ENCODE measurements around the gene RNF215. TPM values are rescaled to one million over a fixed set of nuclear protein-coding genes. Genes with fewer than 3 reads are reported as not detected.
"Not testable (repeated sequence)": the region's sequence is repeated elsewhere in the genome, so short reads cannot be mapped to it uniquely, and the experiment has no call there.

The RNF215 gene
- total and polyA plus RNA-seq, 10 of the 15 experiments (the other 5 are each of a cell fraction or from before 2014, with no cell fraction given), result 0.31 to 7.6 (median 3.0) TPM; not detected in 1

DNA sequence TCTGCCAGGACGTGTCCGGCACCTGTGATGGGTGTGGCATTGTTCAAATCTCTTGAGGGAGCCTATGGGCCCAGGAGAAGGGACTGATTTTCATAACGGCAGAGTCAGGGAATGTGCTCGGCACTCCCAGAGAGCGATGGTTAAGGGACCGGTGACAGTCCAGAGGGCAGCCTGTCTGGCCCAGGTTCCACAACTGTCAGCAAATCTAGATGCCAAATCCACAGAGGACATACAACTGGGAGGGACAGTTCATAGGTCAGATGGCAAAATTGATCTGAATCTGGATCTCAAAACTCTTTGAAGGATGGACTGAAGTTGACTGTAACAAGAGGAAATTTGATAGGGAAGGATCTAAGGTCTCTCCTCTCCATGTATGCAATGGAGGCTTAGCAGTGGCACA, 17.1 kb upstream of the RNF215 start:
- BruUV-seq (replicated peaks), result no TSS peak

DNA sequence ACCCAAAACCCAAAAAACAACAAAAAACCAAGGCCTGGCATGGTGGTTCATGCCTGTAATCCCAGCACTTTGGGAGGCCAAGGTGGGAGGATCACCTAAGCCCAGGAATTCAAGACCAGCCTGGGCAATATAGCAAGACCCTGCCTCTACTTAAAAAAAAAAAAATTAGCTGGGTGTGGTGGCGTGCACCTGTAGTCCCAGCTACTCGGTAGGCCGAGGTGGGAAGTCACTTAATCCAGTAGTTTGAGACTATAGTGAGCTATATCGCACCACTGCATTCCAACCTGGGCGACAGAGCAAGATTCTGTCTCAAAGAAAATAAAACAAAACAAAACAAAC, 15.5 kb upstream of the RNF215 start:
- intact Hi-C loops (cut with micrococcal nuclease; ENCODE audit: unreplicated experiment); BruUV-seq (replicated peaks); ATAC-seq: not testable (repeated sequence)

More for the DNA sequence above, 17.1 kb upstream of the RNF215 start:
- Histone ChIP-seq H3K4me2 (ENCODE audit: control insufficient read depth, insufficient read depth) (no peak overlapping the region), H3K9me3 (replicated peaks; ENCODE audit: control insufficient read depth, insufficient read depth, low read length) (no peaks in the 10 kb centered on the region), H3K79me2 (ENCODE audit: control insufficient read depth, insufficient read depth, low read length) (no peaks in the 10 kb centered on the region), H2AFZ (ENCODE audit: control insufficient read depth, low read depth, low read length) (no peak overlapping the region), H3K4me1 (ENCODE audit: control insufficient read depth, insufficient read depth, low read length) (0 out of 2 replicates have a peak, but pooled peaks cover 5% of the 10 kb centered on the region), H3K27ac (ENCODE audit: control insufficient read depth, insufficient read depth) (no peak overlapping the region), H3K36me3 (ENCODE audit: control insufficient read depth in 2 of 2, insufficient read depth in 2 of 2, low read length in 1 of 2) (no peaks in the 10 kb centered on the region; a peak in 1 of 4 replicates), H3K4me3 (no peak overlapping the region), H4K20me1 (ENCODE audit: control insufficient read depth, insufficient read depth) (no peaks in the 10 kb centered on the region), H3K9ac (ENCODE audit: control insufficient read depth, insufficient read depth, low read length) (no peak overlapping the region), H3K27me3 (replicated peaks in 1 of 2; ENCODE audit: control insufficient read depth in 2 of 2, insufficient read depth in 2 of 2, low read length in 1 of 2) (no peaks in the 10 kb centered on the region)
- in situ Hi-C loops (cut with MboI) (no loop called here), intact Hi-C loops (cut with micrococcal nuclease; ENCODE audit: unreplicated experiment) (no loop called here)
- 78% methylated on average over 6 of the region's 6 CpGs for WGBS (ENCODE audit: insufficient coverage, insufficient replicate concordance, low lambda C conversion rate, missing lambda C conversion rate)
- ChIA-PET POLR2A (interaction anchor here (0.9 to 2.9 kb wide), 2 partner anchors 8 to 18 kb away, joined by 3 to 10 read pairs; no protein-coding TSS in a partner anchor), RAD21 (ENCODE audit: unreplicated experiment) (no interaction called here), CTCF (interaction anchor here (2.7 kb wide), 1 partner anchor 11 kb away, joined by 12 read pairs; no protein-coding TSS in a partner anchor), SMC1A (ENCODE audit: uncharacterized antibody, unreplicated experiment) (no interaction called here)
- FAIRE-seq (no peak), ATAC-seq (no peak), DNase-seq (ENCODE audit: low read depth, low spot score) (no peak)
- TF ChIP-seq TARDBP (IDR thresholded peaks at IDR 0.05; ENCODE audit: borderline replicate concordance), result no peak
- TF ChIP-seq, protein P1, sequence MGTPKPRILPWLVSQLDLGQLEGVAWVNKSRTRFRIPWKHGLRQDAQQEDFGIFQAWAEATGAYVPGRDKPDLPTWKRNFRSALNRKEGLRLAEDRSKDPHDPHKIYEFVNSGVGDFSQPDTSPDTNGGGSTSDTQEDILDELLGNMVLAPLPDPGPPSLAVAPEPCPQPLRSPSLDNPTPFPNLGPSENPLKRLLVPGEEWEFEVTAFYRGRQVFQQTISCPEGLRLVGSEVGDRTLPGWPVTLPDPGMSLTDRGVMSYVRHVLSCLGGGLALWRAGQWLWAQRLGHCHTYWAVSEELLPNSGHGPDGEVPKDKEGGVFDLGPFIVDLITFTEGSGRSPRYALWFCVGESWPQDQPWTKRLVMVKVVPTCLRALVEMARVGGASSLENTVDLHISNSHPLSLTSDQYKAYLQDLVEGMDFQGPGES (IDR thresholded peaks at IDR 0.05), result no peak

More for the DNA sequence above, 15.5 kb upstream of the RNF215 start:
- H3K27ac ChIP-seq (ENCODE audit: control insufficient read depth, insufficient read depth); FAIRE-seq; H3K27me3 ChIP-seq (replicated peaks in 1 of 2; ENCODE audit: control insufficient read depth in 2 of 2, insufficient read depth in 2 of 2, low read length in 1 of 2); H3K79me2 ChIP-seq (ENCODE audit: control insufficient read depth, insufficient read depth, low read length); H3K4me2 ChIP-seq (ENCODE audit: control insufficient read depth, insufficient read depth); H3K9me3 ChIP-seq (replicated peaks; ENCODE audit: control insufficient read depth, insufficient read depth, low read length); H3K36me3 ChIP-seq (ENCODE audit: control insufficient read depth in 2 of 2, insufficient read depth in 2 of 2, low read length in 1 of 2); DNase-seq (ENCODE audit: low read depth, low spot score); H4K20me1 ChIP-seq (ENCODE audit: control insufficient read depth, insufficient read depth); H3K9ac ChIP-seq (ENCODE audit: control insufficient read depth, insufficient read depth, low read length); H3K4me3 ChIP-seq; H3K4me1 ChIP-seq (ENCODE audit: control insufficient read depth, insufficient read depth, low read length); in situ Hi-C loops (cut with MboI); H2AFZ ChIP-seq (ENCODE audit: control insufficient read depth, low read depth, low read length): not testable (repeated sequence)
- ChIA-PET SMC1A (ENCODE audit: uncharacterized antibody, unreplicated experiment) (interaction anchor here (0.9 to 1.5 kb wide), 6 partner anchors 8 to 19 kb away, joined by 3 to 6 read pairs (median 4); no protein-coding TSS in a partner anchor), RAD21 (ENCODE audit: unreplicated experiment) (interaction anchor here (1.1 to 2.3 kb wide), 6 partner anchors 10 to 188 kb away, joined by 3 to 14 read pairs (median 4); partner anchors contain the start of genes PES1 and TBC1D10A), CTCF (interaction anchor here (0.7 to 2.6 kb wide), 5 partner anchors 10 to 115 kb away, joined by 3 to 13 read pairs (median 4); no protein-coding TSS in a partner anchor), POLR2A (interaction anchor here (0.9 kb wide), 1 partner anchor 20 kb away, joined by 4 read pairs; no protein-coding TSS in a partner anchor)
- WGBS (ENCODE audit: insufficient coverage, insufficient replicate concordance, low lambda C conversion rate, missing lambda C conversion rate), result 97% methylated on average over 5 of the region's 5 CpGs

Measured in GM12878 (cell line).